KMS-11 (cell line): ENCODE data around the gene ATP8B1.

ENCODE experiments used
- H2AFZ ChIP-seq: fragments of 200-600 bp; sonication (generic); 2 replicates; pipeline ENCODE4 v1.6.1; 2016; ENCODE audit warnings: antibody characterized with exemption, mixed run types, low read depth
- H3K27ac ChIP-seq: fragments of 200-600 bp; sonication (generic); 2 replicates; pipeline ENCODE4 v1.6.1; 2016; ENCODE audit warnings: mild to moderate bottlenecking, mixed run types
- H3K27me3 ChIP-seq: fragments of 200-600 bp; sonication (generic); 2 replicates; pipeline ENCODE4 v1.6.1; 2017; ENCODE audit warnings: mild to moderate bottlenecking, low read depth, mixed run types, moderate library complexity; ENCODE audit not compliant: insufficient read depth
- H3K36me3 ChIP-seq: fragments of 200-600 bp; sonication (generic); 2 replicates; pipeline ENCODE4 v1.6.1; 2017; ENCODE audit warnings: mild to moderate bottlenecking, mixed run types; ENCODE audit not compliant: insufficient read depth
- H3K4me1 ChIP-seq: fragments of 200-600 bp; sonication (generic); 2 replicates; pipeline ENCODE4 v1.6.1; 2016; ENCODE audit warnings: mild to moderate bottlenecking, low read depth, mixed run types; ENCODE audit not compliant: poor library complexity, severe bottlenecking
- H3K4me2 ChIP-seq: fragments of 200-600 bp; sonication (generic); 2 replicates; pipeline ENCODE4 v1.7.0; 2016; ENCODE audit warnings: mild to moderate bottlenecking, mixed run types
- H3K4me3 ChIP-seq: fragments of 200-600 bp; sonication (generic); IDR thresholded peaks from 2 replicates; pipeline ENCODE4 v1.6.1; 2017; ENCODE audit warnings: low read depth, low read length, mixed read lengths; ENCODE audit not compliant: insufficient read depth
- H3K79me2 ChIP-seq: fragments of 200-600 bp; sonication (generic); 2 replicates; pipeline ENCODE4 v1.6.1; 2016; ENCODE audit warnings: low read depth, mixed run types; ENCODE audit not compliant: insufficient read depth
- H3K9ac ChIP-seq: fragments of 200-600 bp; sonication (generic); 2 replicates; pipeline ENCODE4 v1.6.1; 2016; ENCODE audit warnings: mild to moderate bottlenecking, mixed run types
- H4K20me1 ChIP-seq: fragments of 200-600 bp; sonication (generic); 2 replicates; pipeline ENCODE4 v1.6.1; 2016; ENCODE audit warnings: mild to moderate bottlenecking, mixed run types; ENCODE audit not compliant: insufficient read depth
- TF ChIP-seq, protein P1 (sequence below): fragments of 200-600 bp; sonication (generic); conservative IDR thresholded peaks from 2 replicates; pipeline ENCODE4 v1.6.1; 2017; ENCODE audit warnings: low read depth, mild to moderate bottlenecking, antibody characterized with exemption, low read length, moderate library complexity, mixed read lengths

The ATP8B1 gene

DNA sequence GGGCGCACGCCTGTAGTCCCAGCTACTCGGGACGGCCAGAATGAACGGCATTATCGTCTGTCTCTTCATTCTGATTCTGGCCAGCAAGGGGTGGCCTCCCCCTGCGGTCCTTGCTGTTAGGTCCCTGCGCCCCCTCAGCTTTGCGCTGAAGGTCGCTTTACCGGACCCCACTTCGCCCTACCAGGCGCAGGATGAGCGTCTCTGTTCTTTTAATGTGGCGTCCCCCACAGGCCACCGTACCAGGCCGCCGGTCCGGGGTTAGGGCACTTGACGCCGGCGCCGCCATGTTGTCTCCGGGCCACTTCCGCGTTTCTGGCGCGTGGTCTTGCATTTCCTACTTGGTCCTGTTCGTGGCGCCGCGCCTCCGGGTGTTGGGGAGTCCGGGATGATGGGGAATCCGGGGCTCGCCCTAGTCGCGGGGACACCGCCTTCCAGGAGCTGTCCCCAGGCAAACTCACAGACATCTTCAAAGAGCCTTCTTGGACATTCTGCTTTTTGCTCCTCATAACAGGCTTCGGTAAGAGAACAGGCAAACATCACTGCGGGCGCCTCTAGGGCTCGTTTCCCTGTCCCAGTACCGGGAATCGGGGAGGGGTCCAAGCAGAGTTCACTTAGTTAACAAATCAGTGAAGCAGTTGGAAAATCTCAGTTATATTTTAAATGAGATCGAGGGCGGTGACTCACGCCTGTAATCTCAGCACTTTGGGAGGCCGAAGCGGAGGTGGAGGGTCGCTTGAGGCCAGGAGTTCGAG lies 172.9 kb downstream of the ATP8B1 start:
- TF ChIP-seq, protein P1, sequence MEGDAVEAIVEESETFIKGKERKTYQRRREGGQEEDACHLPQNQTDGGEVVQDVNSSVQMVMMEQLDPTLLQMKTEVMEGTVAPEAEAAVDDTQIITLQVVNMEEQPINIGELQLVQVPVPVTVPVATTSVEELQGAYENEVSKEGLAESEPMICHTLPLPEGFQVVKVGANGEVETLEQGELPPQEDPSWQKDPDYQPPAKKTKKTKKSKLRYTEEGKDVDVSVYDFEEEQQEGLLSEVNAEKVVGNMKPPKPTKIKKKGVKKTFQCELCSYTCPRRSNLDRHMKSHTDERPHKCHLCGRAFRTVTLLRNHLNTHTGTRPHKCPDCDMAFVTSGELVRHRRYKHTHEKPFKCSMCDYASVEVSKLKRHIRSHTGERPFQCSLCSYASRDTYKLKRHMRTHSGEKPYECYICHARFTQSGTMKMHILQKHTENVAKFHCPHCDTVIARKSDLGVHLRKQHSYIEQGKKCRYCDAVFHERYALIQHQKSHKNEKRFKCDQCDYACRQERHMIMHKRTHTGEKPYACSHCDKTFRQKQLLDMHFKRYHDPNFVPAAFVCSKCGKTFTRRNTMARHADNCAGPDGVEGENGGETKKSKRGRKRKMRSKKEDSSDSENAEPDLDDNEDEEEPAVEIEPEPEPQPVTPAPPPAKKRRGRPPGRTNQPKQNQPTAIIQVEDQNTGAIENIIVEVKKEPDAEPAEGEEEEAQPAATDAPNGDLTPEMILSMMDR = peak; percentile 85
- Histone ChIP-seq H2AFZ (peak overlapping the region; percentile 100), H3K27me3 (no peaks in the 10 kb centered on the region), H3K79me2 (no peaks in the 10 kb centered on the region), H3K36me3 (no peaks in the 10 kb centered on the region), H3K4me2 (peak overlapping the region; percentile 62), H3K4me3 (no peak overlapping the region), H3K9ac (peak overlapping the region; percentile 87), H4K20me1 (no peaks in the 10 kb centered on the region), H3K27ac (peak overlapping the region; percentile 64), H3K4me1 (peaks cover 22% of the 10 kb centered on the region)

DNA sequence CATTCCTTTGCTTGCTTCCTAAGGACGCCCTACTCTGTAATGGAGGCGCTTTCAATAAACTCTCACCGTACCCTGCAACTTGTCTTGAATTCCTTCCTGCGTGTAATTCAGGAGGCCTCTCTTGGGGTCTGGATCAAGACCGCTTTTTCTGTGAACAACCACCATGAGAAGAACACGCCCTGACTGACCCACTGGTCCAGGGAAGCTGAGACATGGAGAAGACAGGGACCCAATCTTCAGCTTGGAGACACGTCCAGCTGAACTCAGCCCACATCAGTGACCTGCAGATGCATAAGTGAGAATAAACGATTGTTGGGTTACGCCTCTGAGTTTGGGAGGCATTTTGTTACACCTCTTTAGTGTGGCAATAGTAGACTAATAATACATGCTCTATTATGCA lies 173.7 kb downstream of the ATP8B1 start:
- Histone ChIP-seq H4K20me1 (no peaks in the 10 kb centered on the region), H3K4me2 (peak overlapping the region; percentile 62), H3K27ac (peak overlapping the region; percentile 64; the same call in 1 of the 2 replicates), H3K4me3 (no peak overlapping the region), H3K9ac (peak overlapping the region; percentile 87; the same call in 1 of the 2 replicates), H3K27me3 (no peaks in the 10 kb centered on the region), H3K79me2 (no peaks in the 10 kb centered on the region), H3K4me1 (peaks cover 22% of the 10 kb centered on the region), H2AFZ (peak overlapping the region; percentile 100), H3K36me3 (no peaks in the 10 kb centered on the region)
- TF ChIP-seq, protein P1 = no peak

DNA sequence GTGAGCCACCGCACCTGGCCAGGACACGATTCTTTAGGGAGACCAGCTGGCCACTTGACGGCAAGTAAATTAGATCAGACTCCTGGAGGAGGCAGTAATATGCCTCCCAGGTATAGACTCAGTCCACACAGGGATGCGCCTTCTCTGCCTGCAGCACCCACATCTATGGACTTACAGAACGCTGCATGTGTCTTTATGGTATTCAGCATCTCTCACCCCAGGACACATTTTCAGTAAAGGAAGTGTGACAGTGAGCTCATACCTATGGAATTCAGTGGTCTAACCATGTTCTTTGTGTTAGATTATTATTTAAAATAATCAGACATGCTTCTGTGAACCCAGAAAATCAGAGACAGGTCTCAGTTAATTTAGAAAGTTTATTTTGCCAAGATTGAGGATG lies 175.6 kb downstream of the ATP8B1 start:
- Histone ChIP-seq H3K4me3 (no peak overlapping the region), H2AFZ (no peak overlapping the region), H3K27me3 (no peaks in the 10 kb centered on the region), H3K4me2 (no peak overlapping the region), H3K9ac (no peak overlapping the region), H3K36me3 (no peaks in the 10 kb centered on the region), H3K79me2 (no peaks in the 10 kb centered on the region), H4K20me1 (no peaks in the 10 kb centered on the region), H3K27ac (no peak overlapping the region), H3K4me1 (peaks cover 22% of the 10 kb centered on the region)
- TF ChIP-seq, protein P1 = no peak

DNA sequence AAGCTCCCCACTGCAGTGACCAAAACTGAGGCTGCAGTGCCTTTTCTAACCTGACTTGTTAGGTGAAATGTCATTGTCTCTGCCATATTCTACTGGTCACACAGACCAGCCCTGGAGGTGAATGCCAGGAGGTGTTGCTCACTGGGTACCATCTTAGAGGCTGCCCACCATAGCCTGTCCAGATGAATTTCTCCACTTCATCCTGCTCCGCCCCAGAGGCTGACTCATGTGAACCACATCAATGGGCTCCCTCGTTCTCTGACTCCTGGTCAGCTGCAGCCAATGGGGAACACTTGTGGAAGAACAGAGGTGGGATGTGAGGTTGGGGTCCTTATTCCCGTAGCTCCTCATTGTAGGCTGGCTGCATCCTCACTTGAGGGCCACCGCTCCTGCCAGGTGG lies 178.1 kb downstream of the ATP8B1 start:
- no peak overlapping the region for H3K4me3 ChIP-seq
- H3K79me2 ChIP-seq = peaks cover 17% of the 10 kb centered on the region
- peaks cover 22% of the 10 kb centered on the region for H3K4me1 ChIP-seq
- H3K4me2 ChIP-seq = no peak overlapping the region
- TF ChIP-seq, protein P1 = no peak
- no peaks in the 10 kb centered on the region for H4K20me1 ChIP-seq
- H2AFZ ChIP-seq = no peak overlapping the region
- no peaks in the 10 kb centered on the region for H3K36me3 ChIP-seq
- no peak overlapping the region for H3K27ac ChIP-seq
- no peak overlapping the region for H3K9ac ChIP-seq
- no peaks in the 10 kb centered on the region for H3K27me3 ChIP-seq
